Uterus (tissue), 4 donors: Measurements from ENCODE around the gene SLC16A14. TPM values are rescaled to one million over a fixed set of nuclear protein-coding genes. Genes with fewer than 3 reads are reported as not detected.

Experiments used
- DNase-seq, 2 donors: peaks; one replicate each; pipeline ENCODE4 v3.0.0-alpha.2; 2019 to 2020
- H3K27ac ChIP-seq, 2 donors: fragments of 200-600 bp; sonication (generic); 1 replicate in 1 of 2; 2 replicates in 1 of 2; pipeline ENCODE4 v1.5.1; 2016 to 2018
- H3K27me3 ChIP-seq, 2 donors: fragments of 200-600 bp; sonication (generic); one replicate each; pipeline ENCODE4 v1.5.1; 2018 to 2019; ENCODE audit warnings: control low read depth in 1 of 2
- H3K36me3 ChIP-seq, 2 donors: fragments of 200-600 bp; sonication (generic); one replicate each; pipeline ENCODE4 v1.5.1; 2019; ENCODE audit warnings: control low read depth in 1 of 2
- H3K4me1 ChIP-seq, 2 donors: fragments of 200-600 bp; sonication (generic); one replicate each; pipeline ENCODE4 v1.5.1; 2018 to 2019; ENCODE audit warnings: control low read depth in 1 of 2
- H3K4me3 ChIP-seq, 2 donors: fragments of 200-600 bp; sonication (generic); 1 replicate in 1 of 2; 2 replicates in 1 of 2; pipeline ENCODE4 v1.5.1; 2018 to 2019; ENCODE audit warnings: mild to moderate bottlenecking in 1 of 2
- H3K9me3 ChIP-seq, 2 donors: fragments of 200-600 bp; sonication (generic); one replicate each; pipeline ENCODE4 v1.5.1; 2019; ENCODE audit warnings: control low read depth in 1 of 2
- CTCF ChIP-seq, 4 experiments: fragments of 200-600 bp in 2 of 4; fragments of 450-650 bp in 2 of 4; sonication (generic) in 2 of 4; IDR thresholded peaks; one replicate each; pipeline ENCODE4 v1.5.1; 2016 to 2019; ENCODE audit warnings: antibody characterized with exemption in 4 of 4, mild to moderate bottlenecking in 2 of 4, moderate library complexity in 1 of 4
- POLR2A ChIP-seq, 2 donors: fragments of 450-650 bp; IDR thresholded peaks; one replicate each; pipeline ENCODE4 v1.6.1; 2016; ENCODE audit warnings: antibody characterized with exemption in 2 of 2, mild to moderate bottlenecking in 1 of 2, moderate library complexity in 1 of 2
- intact Hi-C: fragments of 100-400 bp; cut with DNase I; formaldehyde crosslinking; loops from one replicate; pipeline ENCODE4 v1.15.1; 2023; ENCODE audit warnings: low total_unique reads
- total RNA-seq, 4 donors: library from RNA; depleted of rRNA in 3 of 4; stranded (reverse); fragments of >200 nt in 3 of 4; gene quantifications; one replicate each; pipeline versions ENCODE4 v1.1.0 to v1.2.4, GENCODE V29; 2014 to 2023
- donor health status: DM: yes; HTN: yes; CAD: no.

Gene SLC16A14
- total RNA-seq, 4 donors from 2014 or later, result 3.2 to 28.6 (median 8.2) TPM

GRCh38 chr2:230042195-230042594 is 26.5 kb downstream of the SLC16A14 start:
- no peaks in the 10 kb centered on the region for H3K4me1 ChIP-seq
- intact Hi-C loops, result no loop called here
- TF ChIP-seq CTCF (IDR thresholded peaks at IDR 0.05) (no peak), POLR2A (IDR thresholded peaks at IDR 0.05) (no peak)
- no peaks in the 10 kb centered on the region for H3K36me3 ChIP-seq
- H3K9me3 ChIP-seq, result no peaks in the 10 kb centered on the region
- H3K4me3 ChIP-seq, result no peak overlapping the region
- DNase-seq, result no peak
- no peaks in the 10 kb centered on the region for H3K27me3 ChIP-seq
- no peak overlapping the region for H3K27ac ChIP-seq

GRCh38 chr2:230023313-230023712 is 45.4 kb downstream of the SLC16A14 start:
- Histone ChIP-seq H3K36me3 (no peaks in the 10 kb centered on the region), H3K4me3 (no peak overlapping the region), H3K27ac (no peak overlapping the region), H3K27me3 (no peaks in the 10 kb centered on the region), H3K4me1 (no peaks in the 10 kb centered on the region), H3K9me3 (no peaks in the 10 kb centered on the region)
- intact Hi-C loops, result no loop called here
- TF ChIP-seq CTCF (IDR thresholded peaks at IDR 0.05), result no peak
- TF ChIP-seq POLR2A (IDR thresholded peaks at IDR 0.05), result no peak
- DNase-seq, result no peak

- H3K36me3 ChIP-seq, result no peaks in the 10 kb centered on the region
- no peak overlapping the region for H3K27ac ChIP-seq
- H3K27me3 ChIP-seq, result no peaks in the 10 kb centered on the region
- no peaks in the 10 kb centered on the region for H3K4me1 ChIP-seq
- intact Hi-C loops, result no loop called here
- no peaks in the 10 kb centered on the region for H3K9me3 ChIP-seq
- TF ChIP-seq CTCF (IDR thresholded peaks at IDR 0.05) (no peak), POLR2A (IDR thresholded peaks at IDR 0.05) (no peak)
- DNase-seq, result no peak
- H3K4me3 ChIP-seq, result no peak overlapping the region
Measured at GRCh38 chr2:230019742-230020141, 49.0 kb downstream of the SLC16A14 start.

GRCh38 chr2:230018153-230018552 is 50.6 kb downstream of the SLC16A14 start:
- intact Hi-C loops, result no loop called here
- Histone ChIP-seq H3K36me3 (no peaks in the 10 kb centered on the region), H3K27me3 (no peaks in the 10 kb centered on the region), H3K9me3 (no peaks in the 10 kb centered on the region), H3K4me1 (no peaks in the 10 kb centered on the region), H3K27ac (no peak overlapping the region), H3K4me3 (no peak overlapping the region)
- DNase-seq, result no peak
- TF ChIP-seq CTCF (IDR thresholded peaks at IDR 0.05) (no peak), POLR2A (IDR thresholded peaks at IDR 0.05) (no peak)

GRCh38 chr2:230016844-230017243 is 51.9 kb downstream of the SLC16A14 start:
- intact Hi-C loops, result no loop called here
- Histone ChIP-seq H3K27ac (no peak overlapping the region), H3K36me3 (no peaks in the 10 kb centered on the region), H3K27me3 (no peaks in the 10 kb centered on the region), H3K4me1 (no peaks in the 10 kb centered on the region), H3K4me3 (no peak overlapping the region), H3K9me3 (no peaks in the 10 kb centered on the region)
- no peak for DNase-seq
- TF ChIP-seq CTCF (IDR thresholded peaks at IDR 0.05), result no peak
